Measurements from ENCODE around the gene MTSS2. TPM values are rescaled to one million over a fixed set of nuclear protein-coding genes. Genes with fewer than 3 reads are reported as not detected.

The MTSS2 gene
- total and polyA plus RNA-seq, 2 experiments from 2014 or later: 16.5 to 19.6 TPM

DNA sequence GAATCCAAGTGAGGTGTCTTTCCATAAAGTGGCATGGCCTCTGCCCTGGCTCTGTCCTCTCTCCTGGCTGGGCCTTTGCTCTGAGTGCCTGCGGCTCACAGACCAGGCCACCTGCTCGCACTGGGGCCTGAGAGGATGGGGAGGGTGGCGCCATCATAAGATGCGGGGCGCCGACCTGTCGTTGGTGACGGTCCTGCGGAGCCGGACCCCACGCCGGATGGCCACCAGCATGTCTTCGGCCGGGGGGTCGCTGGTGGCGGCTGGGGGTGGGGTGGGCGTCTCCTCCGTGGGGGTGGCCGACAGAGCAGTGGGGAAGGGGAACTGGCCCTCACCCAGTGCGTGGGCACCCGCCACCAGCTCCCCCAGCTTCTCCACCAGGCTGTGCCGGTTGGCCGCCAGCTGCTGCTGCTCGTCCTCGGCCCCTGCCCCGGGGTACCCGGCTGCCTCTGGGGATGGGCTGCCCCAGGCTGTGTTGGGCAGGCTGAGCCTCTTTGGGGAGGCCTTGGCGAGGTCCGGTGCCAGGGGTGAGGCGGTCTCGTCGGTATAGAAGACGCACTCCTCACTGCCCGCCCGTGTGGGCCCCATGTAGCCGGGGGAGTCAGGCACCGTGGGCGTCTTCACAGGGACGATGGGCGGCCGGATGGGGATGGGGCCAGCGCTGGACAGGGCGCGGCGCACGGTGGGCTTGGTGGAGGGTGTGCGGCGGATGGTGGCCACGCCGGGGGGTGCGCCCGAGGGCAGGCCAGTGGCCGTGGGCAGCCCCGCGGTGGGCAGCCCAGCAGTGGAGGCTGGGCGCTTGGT lies 22.1 kb downstream of the MTSS2 start:
- H3K4me3 ChIP-seq: no peak overlapping the region
- H3K79me2 ChIP-seq: no peaks in the 10 kb centered on the region
- H2AFZ ChIP-seq: no peak overlapping the region
- TF ChIP-seq, protein P1, sequence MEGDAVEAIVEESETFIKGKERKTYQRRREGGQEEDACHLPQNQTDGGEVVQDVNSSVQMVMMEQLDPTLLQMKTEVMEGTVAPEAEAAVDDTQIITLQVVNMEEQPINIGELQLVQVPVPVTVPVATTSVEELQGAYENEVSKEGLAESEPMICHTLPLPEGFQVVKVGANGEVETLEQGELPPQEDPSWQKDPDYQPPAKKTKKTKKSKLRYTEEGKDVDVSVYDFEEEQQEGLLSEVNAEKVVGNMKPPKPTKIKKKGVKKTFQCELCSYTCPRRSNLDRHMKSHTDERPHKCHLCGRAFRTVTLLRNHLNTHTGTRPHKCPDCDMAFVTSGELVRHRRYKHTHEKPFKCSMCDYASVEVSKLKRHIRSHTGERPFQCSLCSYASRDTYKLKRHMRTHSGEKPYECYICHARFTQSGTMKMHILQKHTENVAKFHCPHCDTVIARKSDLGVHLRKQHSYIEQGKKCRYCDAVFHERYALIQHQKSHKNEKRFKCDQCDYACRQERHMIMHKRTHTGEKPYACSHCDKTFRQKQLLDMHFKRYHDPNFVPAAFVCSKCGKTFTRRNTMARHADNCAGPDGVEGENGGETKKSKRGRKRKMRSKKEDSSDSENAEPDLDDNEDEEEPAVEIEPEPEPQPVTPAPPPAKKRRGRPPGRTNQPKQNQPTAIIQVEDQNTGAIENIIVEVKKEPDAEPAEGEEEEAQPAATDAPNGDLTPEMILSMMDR (IDR thresholded peaks at IDR 0.05; ENCODE audit: poor library complexity): no peak
- TF ChIP-seq EZH2 (IDR thresholded peaks at IDR 0.05; ENCODE audit: borderline replicate concordance) (no peak), EZH2phosphoT487 (IDR thresholded peaks at IDR 0.05; ENCODE audit: low read depth, severe bottlenecking, unreplicated experiment) (no peak)
- H3K27me3 ChIP-seq: no peaks in the 10 kb centered on the region
- DNase-seq (ENCODE audit: low spot score): no peak
- no peaks in the 10 kb centered on the region for H3K4me1 ChIP-seq (ENCODE audit: insufficient read depth)
- H3K27ac ChIP-seq: no peak overlapping the region
- H3K9me3 ChIP-seq (ENCODE audit: low read depth): no peaks in the 10 kb centered on the region
- H3K4me2 ChIP-seq: no peak overlapping the region
- no peaks in the 10 kb centered on the region for H3K36me3 ChIP-seq (replicated peaks; ENCODE audit: insufficient read depth, low read depth)
- no peaks in the 10 kb centered on the region for H3K9me2 ChIP-seq (replicated peaks; ENCODE audit: insufficient read depth)
- peaks cover 2% of the 10 kb centered on the region for H4K20me1 ChIP-seq (ENCODE audit: insufficient read depth, poor library complexity, severe bottlenecking)
- WGBS (ENCODE audit: low lambda C conversion rate, missing lambda C conversion rate): 98% methylated on average over 42 of the region's 56 CpGs

DNA sequence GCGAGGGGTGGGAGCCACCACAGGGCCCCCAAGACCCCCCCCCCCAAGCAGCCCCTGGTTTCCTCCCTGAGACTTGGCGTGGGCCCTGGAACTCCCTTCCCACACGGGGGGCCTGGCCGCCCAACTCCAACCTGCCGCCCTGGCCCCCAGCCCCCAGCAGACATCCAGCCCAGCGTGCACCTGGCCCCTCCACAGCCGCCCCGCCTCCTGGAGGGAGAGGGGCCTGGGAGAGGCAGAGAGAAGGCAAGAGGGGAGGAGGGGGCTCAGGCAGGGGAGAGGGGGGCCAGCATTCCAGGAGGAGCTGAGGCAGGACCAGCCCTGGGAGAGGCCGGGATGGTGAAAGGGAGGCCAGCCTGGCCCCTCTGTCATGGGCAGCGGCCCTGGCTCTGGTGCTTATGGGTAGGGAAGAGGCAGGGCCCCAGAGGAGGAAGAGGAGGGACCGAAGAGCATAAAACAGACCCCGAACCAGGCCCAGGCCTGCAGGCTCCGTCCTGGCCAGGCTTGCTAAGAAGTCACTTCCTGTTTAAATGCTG lies 22.8 kb downstream of the MTSS2 start:
- TF ChIP-seq EZH2phosphoT487 (IDR thresholded peaks at IDR 0.05; ENCODE audit: low read depth, severe bottlenecking, unreplicated experiment): no peak
- TF ChIP-seq EZH2 (IDR thresholded peaks at IDR 0.05; ENCODE audit: borderline replicate concordance): no peak
- TF ChIP-seq, protein P1 (IDR thresholded peaks at IDR 0.05; ENCODE audit: poor library complexity): no peak
- DNase-seq (ENCODE audit: low spot score): no peak
- H3K4me2 ChIP-seq: no peak overlapping the region
- H3K27ac ChIP-seq: no peak overlapping the region
- H3K9me3 ChIP-seq (ENCODE audit: low read depth): no peaks in the 10 kb centered on the region
- H3K9me2 ChIP-seq (replicated peaks; ENCODE audit: insufficient read depth): no peaks in the 10 kb centered on the region
- H3K36me3 ChIP-seq (replicated peaks; ENCODE audit: insufficient read depth, low read depth): no peaks in the 10 kb centered on the region
- no peaks in the 10 kb centered on the region for H3K79me2 ChIP-seq
- H2AFZ ChIP-seq: no peak overlapping the region
- no peaks in the 10 kb centered on the region for H3K27me3 ChIP-seq
- peaks cover 2% of the 10 kb centered on the region for H4K20me1 ChIP-seq (ENCODE audit: insufficient read depth, poor library complexity, severe bottlenecking)
- 91% methylated on average over 8 of the region's 13 CpGs for WGBS (ENCODE audit: low lambda C conversion rate, missing lambda C conversion rate)
- no peak overlapping the region for H3K4me3 ChIP-seq
- H3K4me1 ChIP-seq (ENCODE audit: insufficient read depth): no peaks in the 10 kb centered on the region

DNA sequence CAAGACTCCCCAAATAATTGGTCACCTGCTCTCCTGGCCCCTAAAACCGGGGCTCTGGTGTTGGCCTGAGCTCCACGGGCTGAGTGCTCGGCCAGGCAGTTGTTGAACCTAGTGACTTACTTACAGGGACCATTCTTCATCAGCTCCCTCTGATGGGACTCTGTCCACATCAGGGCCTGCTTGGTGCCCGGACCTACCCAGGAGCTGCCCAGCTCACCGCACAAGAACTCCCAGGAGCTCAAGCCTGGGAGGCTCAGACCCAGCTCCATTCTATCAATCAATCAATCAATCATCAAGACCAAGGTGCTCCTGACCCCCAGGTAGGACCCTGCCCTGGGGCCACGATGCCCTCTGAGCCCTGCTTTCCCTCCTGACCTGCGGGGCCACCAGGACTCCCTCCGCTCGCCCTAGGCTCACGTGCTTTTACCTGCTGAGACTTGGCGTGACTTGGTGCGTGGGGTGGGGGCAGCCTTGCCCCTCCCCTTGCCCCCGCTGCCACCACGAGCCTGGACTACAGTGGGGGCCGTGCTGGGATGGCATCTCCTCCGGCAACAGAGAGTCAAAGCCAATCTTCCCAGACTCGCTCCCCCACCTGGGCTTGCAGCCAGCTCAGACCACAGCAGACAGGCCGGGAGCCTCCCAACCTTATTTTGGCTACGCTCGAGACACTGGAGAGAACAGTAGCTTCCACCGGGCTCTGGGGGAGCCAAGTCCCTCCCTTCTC lies 23.8 kb downstream of the MTSS2 start:
- H3K4me3 ChIP-seq: no peak overlapping the region
- no peak overlapping the region for H3K4me2 ChIP-seq
- H3K27ac ChIP-seq: no peak overlapping the region
- no peaks in the 10 kb centered on the region for H3K9me2 ChIP-seq (replicated peaks; ENCODE audit: insufficient read depth)
- H3K9me3 ChIP-seq (ENCODE audit: low read depth): no peaks in the 10 kb centered on the region
- peaks cover 2% of the 10 kb centered on the region for H4K20me1 ChIP-seq (ENCODE audit: insufficient read depth, poor library complexity, severe bottlenecking)
- no peaks in the 10 kb centered on the region for H3K4me1 ChIP-seq (ENCODE audit: insufficient read depth)
- no peak for DNase-seq (ENCODE audit: low spot score)
- H2AFZ ChIP-seq: no peak overlapping the region
- TF ChIP-seq, protein P1 (IDR thresholded peaks at IDR 0.05; ENCODE audit: poor library complexity): no peak
- TF ChIP-seq EZH2 (IDR thresholded peaks at IDR 0.05; ENCODE audit: borderline replicate concordance): no peak
- no peak for TF ChIP-seq EZH2phosphoT487 (IDR thresholded peaks at IDR 0.05; ENCODE audit: low read depth, severe bottlenecking, unreplicated experiment)
- H3K36me3 ChIP-seq (replicated peaks; ENCODE audit: insufficient read depth, low read depth): no peaks in the 10 kb centered on the region
- 85% methylated on average over 21 of the region's 21 CpGs for WGBS (ENCODE audit: low lambda C conversion rate, missing lambda C conversion rate)
- H3K79me2 ChIP-seq: no peaks in the 10 kb centered on the region
- no peaks in the 10 kb centered on the region for H3K27me3 ChIP-seq

All from hepatocyte (in vitro differentiated cells).